Liver (tissue), 9 donors: ENCODE results near the gene RASAL2. TPM values are rescaled to one million over a fixed set of nuclear protein-coding genes. Genes with fewer than 3 reads are reported as not detected.

Source experiments
- DNase-seq: peaks from one replicate; pipeline ENCODE4 v3.0.0-alpha.2; 2017; ENCODE audit warnings: low spot score
- H3K27ac ChIP-seq, 2 donors: one replicate each; pipeline ENCODE4 v1.7.0; 2013; ENCODE audit warnings: inconsistent platforms in 2 of 2, low read length in 2 of 2, control low read depth in 1 of 2, low read depth in 1 of 2, mild to moderate bottlenecking in 1 of 2
- H3K27me3 ChIP-seq, 4 donors: one replicate each; pipeline versions ENCODE4 v1.6.1 to v1.7.0; 2013; ENCODE audit warnings: low read length in 3 of 4, inconsistent platforms in 1 of 4, mild to moderate bottlenecking in 1 of 4, moderate library complexity in 1 of 4; ENCODE audit not compliant: control insufficient read depth in 4 of 4, insufficient read depth in 4 of 4
- H3K36me3 ChIP-seq, 4 donors: one replicate each; pipeline versions ENCODE4 v1.6.1 to v1.7.0; 2013; ENCODE audit warnings: low read length in 3 of 4, mild to moderate bottlenecking in 3 of 4, low read depth in 1 of 4, moderate library complexity in 1 of 4; ENCODE audit not compliant: control insufficient read depth in 4 of 4, insufficient read depth in 3 of 4
- H3K4me1 ChIP-seq, 4 donors: one replicate each; pipeline versions ENCODE4 v1.6.1 to v1.7.0; 2013; ENCODE audit warnings: low read length in 3 of 4, mild to moderate bottlenecking in 3 of 4, moderate library complexity in 1 of 4; ENCODE audit not compliant: control insufficient read depth in 4 of 4, insufficient read depth in 4 of 4
- H3K4me3 ChIP-seq, 3 donors: one replicate each; pipeline versions ENCODE4 v1.6.1 to v1.7.0; 2013; ENCODE audit warnings: low read length in 3 of 3, control low read depth in 1 of 3, low read depth in 1 of 3, mild to moderate bottlenecking in 1 of 3
- H3K9ac ChIP-seq, 2 donors: one replicate each; pipeline ENCODE4 v1.7.0; 2013; ENCODE audit warnings: low read length in 2 of 2, mild to moderate bottlenecking in 2 of 2, moderate library complexity in 2 of 2, control low read depth in 1 of 2, low read depth in 1 of 2
- H3K9me3 ChIP-seq, 4 donors: one replicate each; pipeline versions ENCODE4 v1.6.1 to v1.7.0; 2013; ENCODE audit warnings: low read length in 3 of 4; ENCODE audit not compliant: control insufficient read depth in 4 of 4
- ATF3 ChIP-seq: IDR thresholded peaks from 2 replicates; pipeline ENCODE4 v1.6.1; 2016; ENCODE audit warnings: antibody characterized with exemption
- EGR1 ChIP-seq, 2 donors: IDR thresholded peaks; 2 replicates each; pipeline ENCODE4 v1.6.1; 2016 to 2018; ENCODE audit warnings: antibody characterized with exemption in 2 of 2, low read depth in 2 of 2
- FOXA1 ChIP-seq: IDR thresholded peaks from 2 replicates; pipeline ENCODE4 v1.6.1; 2016; ENCODE audit warnings: antibody characterized with exemption
- FOXA2 ChIP-seq: IDR thresholded peaks from 2 replicates; pipeline ENCODE4 v1.6.1; 2016; ENCODE audit warnings: antibody characterized with exemption
- GABPA ChIP-seq, 2 donors: IDR thresholded peaks in 1 of 2; conservative IDR thresholded peaks in 1 of 2; 2 replicates each; pipeline ENCODE4 v1.6.1; 2016; ENCODE audit warnings: antibody characterized with exemption in 2 of 2, mild to moderate bottlenecking in 1 of 2, moderate library complexity in 1 of 2
- HNF4A ChIP-seq, 2 donors: conservative IDR thresholded peaks; 2 replicates each; pipeline ENCODE4 v1.6.1; 2016; ENCODE audit warnings: antibody characterized with exemption in 2 of 2, mild to moderate bottlenecking in 2 of 2
- HNF4G ChIP-seq: IDR thresholded peaks from 2 replicates; pipeline ENCODE4 v1.6.1; 2016; ENCODE audit warnings: antibody characterized with exemption
- JUND ChIP-seq, 2 donors: IDR thresholded peaks; 2 replicates each; pipeline ENCODE4 v1.6.1; 2016; ENCODE audit warnings: antibody characterized with exemption in 2 of 2
- NR2F2 ChIP-seq: IDR thresholded peaks from 2 replicates; pipeline ENCODE4 v1.6.1; 2016; ENCODE audit warnings: antibody characterized with exemption
- RAD21 ChIP-seq, 2 donors: IDR thresholded peaks; 2 replicates each; pipeline ENCODE4 v1.6.1; 2016; ENCODE audit warnings: antibody characterized with exemption in 2 of 2, mild to moderate bottlenecking in 2 of 2
- REST ChIP-seq: IDR thresholded peaks from 2 replicates; pipeline ENCODE4 v1.6.1; 2016; ENCODE audit warnings: antibody characterized with exemption, mild to moderate bottlenecking
- RXRA ChIP-seq, 2 donors: IDR thresholded peaks; 2 replicates each; pipeline ENCODE4 v1.6.1; 2017 to 2018; ENCODE audit warnings: antibody characterized with exemption in 2 of 2, mild to moderate bottlenecking in 1 of 2
- SP1 ChIP-seq: IDR thresholded peaks from 2 replicates; pipeline ENCODE4 v1.6.1; 2018; ENCODE audit warnings: antibody characterized with exemption, mild to moderate bottlenecking
- TAF1 ChIP-seq: conservative IDR thresholded peaks from 2 replicates; pipeline ENCODE4 v1.6.1; 2016; ENCODE audit warnings: antibody characterized with exemption, mild to moderate bottlenecking
- YY1 ChIP-seq: IDR thresholded peaks from 2 replicates; pipeline ENCODE4 v1.6.1; 2016; ENCODE audit warnings: antibody characterized with exemption, mild to moderate bottlenecking
- ZBTB33 ChIP-seq: IDR thresholded peaks from 2 replicates; pipeline ENCODE4 v1.6.1; 2016; ENCODE audit warnings: antibody characterized with exemption
- WGBS: extraction: QIAGEN DNeasy Blood & Tissue Kit; methylation state at CpG from one replicate; pipeline ENCODE4 v1.1.7; 2013; 5-methylcytosine and 5-hydroxymethylcytosine counted together
- polyA plus RNA-seq, 2 donors: library from polyadenylated mRNA; stranded (reverse) in 1 of 2; unstranded in 1 of 2; fragments of 200-250 nt in 1 of 2; fragments of >200 nt in 1 of 2; fragmentation: Nextera tagmentation in 1 of 2; extraction: Ambion mirVana in 1 of 2; gene quantifications; one replicate each; pipeline versions ENCODE4 v1.2.1 to v1.2.3, GENCODE V29; 2013 to 2015
- total RNA-seq, 2 donors: library from RNA; depleted of rRNA; stranded (reverse); fragments of >200 nt; gene quantifications; one replicate each; pipeline ENCODE4 v1.2.3, GENCODE V29; 2014
- TF ChIP-seq, protein P1 (sequence below): IDR thresholded peaks from 2 replicates; pipeline ENCODE4 v1.6.1; 2016; ENCODE audit warnings: antibody characterized with exemption
- donor health status: healthy.
- donor health status: healthy.
- donor health status: healthy.
- donor health status: healthy.
- donor health status: healthy.

RASAL2 gene
- total and polyA plus RNA-seq, 4 donors, result 1.8 to 8.1 (median 4.1) TPM

DNA sequence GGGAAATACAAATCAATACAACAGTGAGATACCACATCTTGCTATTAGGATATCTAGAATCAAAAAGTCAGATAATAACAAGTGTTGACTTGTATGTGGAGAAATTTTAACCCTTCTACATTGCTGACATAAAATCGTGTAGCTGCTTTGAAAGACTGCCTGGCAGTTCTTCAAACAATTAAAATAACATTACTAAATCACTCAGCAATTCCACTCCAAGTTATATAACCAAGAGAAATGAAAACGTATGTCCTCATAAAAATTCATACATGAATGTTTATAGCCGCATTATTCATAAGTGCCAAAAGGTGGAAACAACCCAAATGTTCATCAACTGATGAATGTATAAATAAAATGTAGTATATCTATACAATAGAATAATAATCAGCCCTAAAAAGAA is 164.6 kb downstream of the RASAL2 start:
- Histone ChIP-seq H3K4me3 (no peak overlapping the region), H3K27ac (no peak overlapping the region), H3K36me3 (no peaks in the 10 kb centered on the region), H3K27me3 (no peaks in the 10 kb centered on the region), H3K9ac (no peak overlapping the region), H3K9me3 (peaks cover 0 to 5% (median 0%) of the 10 kb centered on the region in 4 donors), H3K4me1 (no peaks in the 10 kb centered on the region)
- TF ChIP-seq TAF1 (no peak), GABPA (IDR thresholded peaks at IDR 0.05 in 1 of 2, conservative IDR thresholded peaks at IDR 0.05 in 1 of 2) (no peak), ATF3 (no peak), ZBTB33 (no peak), SP1 (no peak)
- 89% methylated on average over 3 of the region's 3 CpGs for WGBS
- no peak for DNase-seq

DNA sequence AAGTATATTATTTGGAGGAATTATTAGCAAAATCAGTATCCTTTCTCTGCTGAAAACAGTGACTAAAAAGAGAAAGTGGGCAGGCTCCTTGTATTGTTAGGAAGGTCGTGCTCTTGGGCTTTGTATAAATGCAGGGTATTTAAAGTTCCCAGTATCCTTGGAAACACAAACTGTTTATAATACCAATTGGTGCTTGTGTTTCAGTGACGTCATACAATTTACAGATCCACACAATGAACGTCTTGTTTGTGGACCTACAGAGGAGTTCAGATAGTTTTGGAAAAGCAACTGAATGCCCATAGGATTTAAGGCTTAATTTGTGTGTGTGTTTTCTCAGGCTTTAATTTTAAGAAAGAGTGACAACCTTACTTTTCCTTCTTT is 168.2 kb downstream of the RASAL2 start:
- H3K27me3 ChIP-seq, result no peaks in the 10 kb centered on the region
- TF ChIP-seq SP1 (no peak), HNF4A (conservative IDR thresholded peaks at IDR 0.05) (no peak), RXRA (IDR thresholded peaks at IDR 0.05) (no peak), EGR1 (IDR thresholded peaks at IDR 0.05; ENCODE audit: low read depth in 2 of 2) (no peak), YY1 (no peak), NR2F2 (no peak), RAD21 (IDR thresholded peaks at IDR 0.05) (no peak), REST (no peak), FOXA2 (no peak), FOXA1 (no peak), JUND (IDR thresholded peaks at IDR 0.05) (no peak), HNF4G (no peak), TAF1 (no peak)
- TF ChIP-seq, protein P1, sequence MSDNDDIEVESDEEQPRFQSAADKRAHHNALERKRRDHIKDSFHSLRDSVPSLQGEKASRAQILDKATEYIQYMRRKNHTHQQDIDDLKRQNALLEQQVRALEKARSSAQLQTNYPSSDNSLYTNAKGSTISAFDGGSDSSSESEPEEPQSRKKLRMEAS, result no peak
- H3K9ac ChIP-seq, result no peak overlapping the region
- H3K9me3 ChIP-seq, result no peaks in the 10 kb centered on the region
- 58% methylated on average over 3 of the region's 3 CpGs for WGBS
- H3K4me3 ChIP-seq, result no peak overlapping the region
- no peaks in the 10 kb centered on the region for H3K4me1 ChIP-seq
- DNase-seq, result no peak
- no peaks in the 10 kb centered on the region for H3K36me3 ChIP-seq
- H3K27ac ChIP-seq, result no peak overlapping the region
